Stimulated activated memory B cell treated with anti-CD40 and anti-IgM and Interleukin-4, amounts not matched to agents 10 μg/mL and 1 μg/mL and 100 μg/mL, for 72 hours (primary cell): Measurements from ENCODE around the gene OSBPL1A.
"Not testable (repeated sequence)": the region's sequence is repeated elsewhere in the genome, so short reads cannot be mapped to it uniquely, and the experiment has no call there.

Experiments used
- ATAC-seq: fragments of 150-1000 bp; cut with Tn5 transposase; 2 replicates; pipeline ENCODE4 v1.10.0; 2021
- H3K27ac Mint-ChIP-seq: one replicate; pipeline ENCODE4 v1.8.0; 2022; ENCODE audit warnings: mild to moderate bottlenecking, mixed read lengths
- H3K27me3 Mint-ChIP-seq: one replicate; pipeline ENCODE4 v1.8.0; 2022; ENCODE audit warnings: mixed read lengths
- H3K36me3 Mint-ChIP-seq: one replicate; pipeline ENCODE4 v1.8.0; 2022; ENCODE audit warnings: mixed read lengths
- H3K4me1 Mint-ChIP-seq: one replicate; pipeline ENCODE4 v1.8.0; 2022; ENCODE audit warnings: mixed read lengths
- H3K4me3 Mint-ChIP-seq: one replicate; pipeline ENCODE4 v1.8.0; 2022; ENCODE audit warnings: mild to moderate bottlenecking, moderate library complexity, mixed read lengths
- H3K9me3 Mint-ChIP-seq: one replicate; pipeline ENCODE4 v1.8.0; 2022; ENCODE audit warnings: mixed read lengths

The OSBPL1A gene

GRCh38 chr18:24188120-24188519, 209.5 kb downstream of the OSBPL1A start:
- H3K4me1 Mint-ChIP-seq: peaks cover 25% of the 10 kb centered on the region
- no peaks in the 10 kb centered on the region for H3K9me3 Mint-ChIP-seq
- peaks cover 31% of the 10 kb centered on the region for H3K27me3 Mint-ChIP-seq
- H3K27ac Mint-ChIP-seq: no peak overlapping the region
- ATAC-seq: no peak
- no peaks in the 10 kb centered on the region for H3K36me3 Mint-ChIP-seq
- no peak overlapping the region for H3K4me3 Mint-ChIP-seq

- H3K4me3 Mint-ChIP-seq: no peak overlapping the region
- no peaks in the 10 kb centered on the region for H3K36me3 Mint-ChIP-seq
- no peaks in the 10 kb centered on the region for H3K9me3 Mint-ChIP-seq
- ATAC-seq: no peak
- peaks cover 25% of the 10 kb centered on the region for H3K4me1 Mint-ChIP-seq
- no peak overlapping the region for H3K27ac Mint-ChIP-seq
- H3K27me3 Mint-ChIP-seq: peaks cover 27% of the 10 kb centered on the region
Measured at GRCh38 chr18:24187689-24188088, 209.9 kb downstream of the OSBPL1A start.

GRCh38 chr18:24187049-24187448, 210.6 kb downstream of the OSBPL1A start:
- H3K27me3 Mint-ChIP-seq: peaks cover 20% of the 10 kb centered on the region
- ATAC-seq: peak; percentile 75
- peak overlapping the region; percentile 10 for H3K4me3 Mint-ChIP-seq
- H3K36me3 Mint-ChIP-seq: no peaks in the 10 kb centered on the region
- H3K27ac Mint-ChIP-seq: no peak overlapping the region
- no peaks in the 10 kb centered on the region for H3K9me3 Mint-ChIP-seq
- H3K4me1 Mint-ChIP-seq: peaks cover 25% of the 10 kb centered on the region

GRCh38 chr18:24185805-24186204, 211.8 kb downstream of the OSBPL1A start:
- no peaks in the 10 kb centered on the region for H3K9me3 Mint-ChIP-seq
- H3K4me3 Mint-ChIP-seq: no peak overlapping the region
- peaks cover 25% of the 10 kb centered on the region for H3K4me1 Mint-ChIP-seq
- H3K27me3 Mint-ChIP-seq: peaks cover 16% of the 10 kb centered on the region
- ATAC-seq: no peak
- no peak overlapping the region for H3K27ac Mint-ChIP-seq
- H3K36me3 Mint-ChIP-seq: no peaks in the 10 kb centered on the region

GRCh38 chr18:24181806-24182205, 215.8 kb downstream of the OSBPL1A start:
- peaks cover 13% of the 10 kb centered on the region for H3K4me1 Mint-ChIP-seq
- no peaks in the 10 kb centered on the region for H3K9me3 Mint-ChIP-seq
- no peaks in the 10 kb centered on the region for H3K36me3 Mint-ChIP-seq
- no peak overlapping the region for H3K4me3 Mint-ChIP-seq
- H3K27ac Mint-ChIP-seq: no peak overlapping the region
- ATAC-seq: no peak
- H3K27me3 Mint-ChIP-seq: no peaks in the 10 kb centered on the region

- Mint-ChIP-seq H3K4me1 (peaks cover 15% of the 10 kb centered on the region), H3K4me3 (no peak overlapping the region), H3K9me3 (no peaks in the 10 kb centered on the region), H3K27ac (no peak overlapping the region), H3K27me3 (no peaks in the 10 kb centered on the region), H3K36me3 (no peaks in the 10 kb centered on the region)
- ATAC-seq: no peak
Measured at GRCh38 chr18:24180048-24180447, 217.6 kb downstream of the OSBPL1A start.

GRCh38 chr18:24177499-24178133, 220.0 kb downstream of the OSBPL1A start:
- no peak for ATAC-seq
- Mint-ChIP-seq H3K4me1 (peaks cover 15% of the 10 kb centered on the region), H3K9me3 (no peaks in the 10 kb centered on the region), H3K36me3 (no peaks in the 10 kb centered on the region), H3K27me3 (no peaks in the 10 kb centered on the region), H3K4me3 (no peak overlapping the region), H3K27ac (peak overlapping the region; percentile 85)

- peak overlapping the region; percentile 70 for H3K4me3 Mint-ChIP-seq
- no peaks in the 10 kb centered on the region for H3K36me3 Mint-ChIP-seq
- no peaks in the 10 kb centered on the region for H3K27me3 Mint-ChIP-seq
- no peaks in the 10 kb centered on the region for H3K9me3 Mint-ChIP-seq
- ATAC-seq: peak; percentile 89
- peaks cover 15% of the 10 kb centered on the region for H3K4me1 Mint-ChIP-seq
- peak overlapping the region; percentile 85 for H3K27ac Mint-ChIP-seq
Measured at GRCh38 chr18:24176727-24177416, 220.8 kb downstream of the OSBPL1A start.

GRCh38 chr18:24173997-24174396, 223.6 kb downstream of the OSBPL1A start:
- Mint-ChIP-seq H3K36me3 (no peaks in the 10 kb centered on the region), H3K4me1 (peaks cover 15% of the 10 kb centered on the region), H3K4me3 (no peak overlapping the region), H3K27ac (no peak overlapping the region), H3K9me3 (no peaks in the 10 kb centered on the region), H3K27me3 (no peaks in the 10 kb centered on the region)
- ATAC-seq: no peak

- H3K4me1 Mint-ChIP-seq: no peaks in the 10 kb centered on the region
- H3K27ac Mint-ChIP-seq: no peak overlapping the region
- H3K4me3 Mint-ChIP-seq: no peak overlapping the region
- H3K27me3 Mint-ChIP-seq: peaks cover 9% of the 10 kb centered on the region
- ATAC-seq: no peak
- H3K9me3 Mint-ChIP-seq: no peaks in the 10 kb centered on the region
- no peaks in the 10 kb centered on the region for H3K36me3 Mint-ChIP-seq
Measured at GRCh38 chr18:24170360-24170759, 227.3 kb downstream of the OSBPL1A start.

- Mint-ChIP-seq H3K27ac (no peak overlapping the region), H3K4me3 (no peak overlapping the region), H3K4me1 (no peaks in the 10 kb centered on the region), H3K9me3 (no peaks in the 10 kb centered on the region), H3K27me3 (peaks cover 9% of the 10 kb centered on the region), H3K36me3 (no peaks in the 10 kb centered on the region)
- ATAC-seq: no peak
Measured at GRCh38 chr18:24168496-24168895, 229.1 kb downstream of the OSBPL1A start.

- Mint-ChIP-seq H3K9me3 (no peaks in the 10 kb centered on the region), H3K27ac (no peak overlapping the region), H3K36me3 (no peaks in the 10 kb centered on the region), H3K4me3 (no peak overlapping the region), H3K27me3 (peaks cover under 1% of the 10 kb centered on the region), H3K4me1 (no peaks in the 10 kb centered on the region)
- no peak for ATAC-seq
Measured at GRCh38 chr18:24161304-24161703, 236.3 kb downstream of the OSBPL1A start.

- ATAC-seq: no peak
- H3K4me3 Mint-ChIP-seq: no peak overlapping the region
- no peaks in the 10 kb centered on the region for H3K27me3 Mint-ChIP-seq
- no peaks in the 10 kb centered on the region for H3K4me1 Mint-ChIP-seq
- H3K27ac Mint-ChIP-seq: no peak overlapping the region
- H3K36me3 Mint-ChIP-seq: no peaks in the 10 kb centered on the region
- H3K9me3 Mint-ChIP-seq: no peaks in the 10 kb centered on the region
Measured at GRCh38 chr18:24160086-24160485, 237.5 kb downstream of the OSBPL1A start.

- no peaks in the 10 kb centered on the region for H3K27me3 Mint-ChIP-seq
- ATAC-seq: no peak
- no peak overlapping the region for H3K27ac Mint-ChIP-seq
- H3K36me3 Mint-ChIP-seq: no peaks in the 10 kb centered on the region
- H3K9me3 Mint-ChIP-seq: no peaks in the 10 kb centered on the region
- H3K4me1 Mint-ChIP-seq: no peaks in the 10 kb centered on the region
- no peak overlapping the region for H3K4me3 Mint-ChIP-seq
Measured at GRCh38 chr18:24157855-24158254, 239.8 kb downstream of the OSBPL1A start.

- Mint-ChIP-seq H3K4me3 (no peak overlapping the region), H3K9me3 (no peaks in the 10 kb centered on the region)
Measured at GRCh38 chr18:24153397-24153796, 244.2 kb downstream of the OSBPL1A start.

GRCh38 chr18:24149591-24149990, 248.0 kb downstream of the OSBPL1A start:
- not testable (repeated sequence) for H3K27ac Mint-ChIP-seq, H3K9me3 Mint-ChIP-seq, H3K4me3 Mint-ChIP-seq, H3K27me3 Mint-ChIP-seq, ATAC-seq, H3K36me3 Mint-ChIP-seq, H3K4me1 Mint-ChIP-seq

More at GRCh38 chr18:24153397-24153796, 244.2 kb downstream of the OSBPL1A start:
- H3K27me3 Mint-ChIP-seq: no peaks in the 10 kb centered on the region
- H3K27ac Mint-ChIP-seq: no peak overlapping the region
- ATAC-seq: peak; percentile 20
- H3K4me1 Mint-ChIP-seq: no peaks in the 10 kb centered on the region
- no peaks in the 10 kb centered on the region for H3K36me3 Mint-ChIP-seq
